ENCODE measurements around the gene PRKAG2. TPM values are rescaled to one million over a fixed set of nuclear protein-coding genes. Genes with fewer than 3 reads are reported as not detected.

Gene PRKAG2
- total and polyA plus RNA-seq, 8 donors, result 19.9 to 302 (median 60.9) TPM

DNA sequence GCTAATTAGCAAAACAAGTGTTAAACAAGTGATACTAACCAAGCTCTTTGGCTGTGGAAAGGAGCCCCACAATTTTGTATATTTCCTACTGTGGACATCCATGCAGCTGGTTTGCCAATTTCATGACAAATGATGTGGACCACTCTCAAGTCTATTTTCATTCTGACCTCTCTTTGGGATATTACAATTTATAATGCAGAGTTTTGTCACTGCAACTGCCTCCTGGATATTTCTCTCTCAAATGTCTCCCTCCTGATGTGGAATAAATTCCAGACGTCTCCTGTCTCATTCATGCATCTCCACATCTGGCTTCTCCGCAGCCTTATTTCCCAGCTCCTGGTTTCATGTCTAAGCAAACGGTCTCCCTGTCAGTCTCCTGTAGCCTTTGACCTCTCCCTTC lies 276.6 kb downstream of the PRKAG2 start:
- Histone ChIP-seq H3K36me3 (peaks cover 7 to 21% (median 12%) of the 10 kb centered on the region in 4 donors), H3K27ac (peak overlapping the region in 4 of 5 donors; percentile 70 to 86 (median 74)), H3K4me1 (peaks cover 7 to 38% (median 22%) of the 10 kb centered on the region in 4 donors), H3K9me3 (no peaks in the 10 kb centered on the region), H3K27me3 (no peaks in the 10 kb centered on the region), H3K4me3 (no peak overlapping the region)
- intact Hi-C loops (cut with DNase I; ENCODE audit: low total_unique reads), result no loop called here
- DNase-seq, result peak in 1 of 2 donors; percentile 31
- TF ChIP-seq POLR2AphosphoS5 (IDR thresholded peaks at IDR 0.05), result no peak
- TF ChIP-seq, protein P1, sequence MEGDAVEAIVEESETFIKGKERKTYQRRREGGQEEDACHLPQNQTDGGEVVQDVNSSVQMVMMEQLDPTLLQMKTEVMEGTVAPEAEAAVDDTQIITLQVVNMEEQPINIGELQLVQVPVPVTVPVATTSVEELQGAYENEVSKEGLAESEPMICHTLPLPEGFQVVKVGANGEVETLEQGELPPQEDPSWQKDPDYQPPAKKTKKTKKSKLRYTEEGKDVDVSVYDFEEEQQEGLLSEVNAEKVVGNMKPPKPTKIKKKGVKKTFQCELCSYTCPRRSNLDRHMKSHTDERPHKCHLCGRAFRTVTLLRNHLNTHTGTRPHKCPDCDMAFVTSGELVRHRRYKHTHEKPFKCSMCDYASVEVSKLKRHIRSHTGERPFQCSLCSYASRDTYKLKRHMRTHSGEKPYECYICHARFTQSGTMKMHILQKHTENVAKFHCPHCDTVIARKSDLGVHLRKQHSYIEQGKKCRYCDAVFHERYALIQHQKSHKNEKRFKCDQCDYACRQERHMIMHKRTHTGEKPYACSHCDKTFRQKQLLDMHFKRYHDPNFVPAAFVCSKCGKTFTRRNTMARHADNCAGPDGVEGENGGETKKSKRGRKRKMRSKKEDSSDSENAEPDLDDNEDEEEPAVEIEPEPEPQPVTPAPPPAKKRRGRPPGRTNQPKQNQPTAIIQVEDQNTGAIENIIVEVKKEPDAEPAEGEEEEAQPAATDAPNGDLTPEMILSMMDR (IDR thresholded peaks at IDR 0.05), result no peak
- TF ChIP-seq POLR2A (IDR thresholded peaks at IDR 0.05), result no peak
- no peak for TF ChIP-seq EP300 (IDR thresholded peaks at IDR 0.05)
- 67 to 77% (median 72%) methylated on average over 3 of the region's 3 CpGs for WGBS, 5 donors

DNA sequence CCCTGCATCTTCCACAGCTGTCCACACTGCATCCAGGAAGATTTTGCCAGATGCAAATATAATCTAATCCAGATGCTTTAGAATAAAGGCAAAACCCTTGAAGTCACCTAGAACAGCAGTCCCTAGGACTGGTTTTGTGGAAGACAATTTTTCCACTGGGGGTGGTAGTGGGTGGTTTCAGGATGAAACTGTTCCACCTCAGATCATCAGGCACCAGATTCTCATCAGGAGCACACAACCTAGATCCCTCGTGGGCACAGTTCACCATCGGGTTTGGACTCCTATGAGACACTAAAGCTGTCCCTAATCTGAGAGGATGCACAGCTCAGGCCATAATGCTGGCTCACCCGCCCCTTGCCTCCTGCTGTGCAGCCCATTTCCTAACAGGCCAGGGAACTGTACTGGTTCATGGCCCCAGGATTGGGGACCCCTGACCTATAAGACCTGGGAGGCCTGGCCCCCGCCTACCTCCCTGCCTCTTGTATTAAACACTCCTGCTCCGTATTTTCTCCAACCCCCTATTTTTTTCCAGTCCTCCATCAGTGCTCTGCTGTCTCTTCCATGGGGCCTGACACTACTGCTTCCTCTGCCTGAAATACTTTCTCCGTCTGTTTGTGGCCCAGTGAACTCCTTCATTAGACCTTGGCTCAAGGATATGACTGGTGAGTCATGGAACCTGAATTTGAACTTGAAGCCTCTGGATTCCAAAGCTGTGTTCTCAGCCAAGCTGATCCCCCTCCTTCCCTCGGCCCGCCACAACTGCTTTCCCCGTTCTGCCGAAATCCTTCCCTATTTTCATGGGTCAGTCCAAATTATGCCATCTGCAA lies 277.3 kb downstream of the PRKAG2 start:
- WGBS, 5 donors, result 53 to 85% (median 69%) methylated on average over 9 to 10 of the region's 10 CpGs
- Histone ChIP-seq H3K27me3 (no peaks in the 10 kb centered on the region), H3K36me3 (peaks cover 7 to 22% (median 15%) of the 10 kb centered on the region in 4 donors), H3K9me3 (no peaks in the 10 kb centered on the region), H3K4me1 (peaks cover 7 to 40% (median 25%) of the 10 kb centered on the region in 4 donors), H3K27ac (peak overlapping the region; percentile 9 to 86 (median 72)), H3K4me3 (no peak overlapping the region)
- peak in 1 of 2 donors; percentile 77 for DNase-seq
- TF ChIP-seq, protein P1 (IDR thresholded peaks at IDR 0.05), result no peak
- TF ChIP-seq POLR2AphosphoS5 (IDR thresholded peaks at IDR 0.05) (peak; percentile 37 to 76 (median 39)), EP300 (IDR thresholded peaks at IDR 0.05) (no peak), POLR2A (IDR thresholded peaks at IDR 0.05) (no peak)
- intact Hi-C loops (cut with DNase I; ENCODE audit: low total_unique reads), result no loop called here

DNA sequence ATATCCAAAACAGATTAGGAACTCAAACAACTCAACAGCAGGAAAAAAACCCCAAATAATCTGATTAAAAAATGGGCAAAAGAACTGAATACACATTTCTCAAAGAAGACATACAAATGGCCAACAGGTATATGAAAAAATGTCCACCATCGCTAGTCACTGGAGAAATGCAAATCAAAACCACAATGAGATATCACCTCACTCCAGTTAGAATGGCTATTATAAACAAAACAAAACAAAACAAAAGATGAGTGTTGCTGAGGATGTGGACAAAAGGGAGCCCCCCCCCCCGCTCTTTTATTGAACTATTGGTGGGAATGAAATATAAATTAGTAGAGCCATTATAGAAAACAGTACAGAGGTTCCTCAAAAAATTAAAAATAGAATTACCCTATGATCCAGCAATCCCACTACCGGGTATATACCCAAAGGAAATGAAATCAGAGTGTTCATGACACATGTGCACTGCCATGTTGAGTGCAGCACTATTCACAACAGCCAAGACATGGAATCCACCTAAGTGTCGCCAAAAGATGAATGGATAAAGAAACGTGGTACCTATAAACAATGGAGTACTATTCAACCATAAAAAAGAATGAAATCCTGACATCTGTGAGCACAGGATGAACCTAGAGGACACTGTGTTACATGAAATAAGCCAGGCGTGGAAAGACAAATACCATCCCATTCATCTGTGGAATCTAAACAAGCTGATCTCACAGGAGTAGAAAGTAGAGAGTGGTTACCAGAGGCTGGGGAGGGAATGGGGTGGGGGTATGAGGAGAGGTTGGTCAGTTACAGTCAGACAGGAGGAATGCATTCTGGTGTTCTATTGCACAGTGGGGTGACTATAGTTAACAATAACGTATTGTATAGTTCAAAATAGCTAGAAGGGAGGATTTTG lies 279.1 kb downstream of the PRKAG2 start:
- intact Hi-C loops (cut with DNase I; ENCODE audit: low total_unique reads), result no loop called here
- no peaks in the 10 kb centered on the region for H3K9me3 ChIP-seq
- 85 to 92% (median 88%) methylated on average over 7 of the region's 7 CpGs for WGBS, 5 donors
- peak in 1 of 3 donors; percentile 9 for TF ChIP-seq POLR2AphosphoS5 (IDR thresholded peaks at IDR 0.05)
- no peak for TF ChIP-seq EP300 (IDR thresholded peaks at IDR 0.05)
- no peak for DNase-seq
- H3K36me3 ChIP-seq, result peaks cover 4 to 24% (median 15%) of the 10 kb centered on the region in 4 donors
- peak overlapping the region in 4 of 5 donors; percentile 8 to 86 (median 47) for H3K27ac ChIP-seq
- H3K4me1 ChIP-seq, result peaks cover 7 to 41% (median 26%) of the 10 kb centered on the region in 4 donors
- H3K4me3 ChIP-seq, result no peak overlapping the region
- H3K27me3 ChIP-seq, result no peaks in the 10 kb centered on the region

DNA sequence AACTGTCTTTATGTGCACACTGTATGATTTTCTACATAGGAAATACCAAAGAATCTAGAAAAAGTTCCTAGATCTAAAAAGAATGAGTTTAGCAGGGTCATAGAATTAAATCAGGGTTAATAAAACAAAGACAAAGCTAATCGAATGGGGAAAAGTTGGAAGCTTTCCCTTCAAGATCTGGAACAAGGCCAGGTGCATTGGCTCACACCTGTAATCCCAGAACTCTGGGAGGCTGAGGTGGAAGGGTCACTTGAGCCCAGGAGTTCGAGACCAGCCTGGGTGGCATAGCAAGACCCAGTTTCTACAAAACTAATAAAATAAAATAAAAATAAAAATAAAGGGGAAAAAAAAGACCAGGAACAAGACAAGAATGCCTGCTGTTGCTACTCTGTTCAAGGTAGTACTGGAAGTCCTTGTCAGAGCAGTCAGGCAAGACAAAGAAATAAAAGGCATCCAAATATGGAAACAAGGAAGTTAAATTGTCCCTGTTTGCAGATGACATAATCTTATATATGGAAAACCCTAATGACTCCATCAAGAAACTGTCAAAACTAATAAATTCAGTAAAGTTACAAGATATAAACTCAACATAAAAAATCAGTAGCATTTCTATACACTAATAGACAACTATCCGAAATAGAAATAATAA lies 281.1 kb downstream of the PRKAG2 start:
- TF ChIP-seq EP300 (IDR thresholded peaks at IDR 0.05), result no peak
- intact Hi-C loops (cut with DNase I; ENCODE audit: low total_unique reads), result no loop called here
- Histone ChIP-seq H3K27me3 (no peaks in the 10 kb centered on the region), H3K36me3 (peaks cover 13 to 38% (median 30%) of the 10 kb centered on the region in 4 donors), H3K4me1 (peaks cover 10 to 40% (median 26%) of the 10 kb centered on the region in 4 donors), H3K4me3 (no peak overlapping the region), H3K27ac (peak overlapping the region in 2 of 5 donors; percentile 2 to 15), H3K9me3 (no peaks in the 10 kb centered on the region)
- no peak for DNase-seq
- WGBS, 5 donors, result 55 to 66% (median 63%) methylated on average over 3 of the region's 3 CpGs
